K562 (cell line): ENCODE data around the gene DGUOK. TPM values are rescaled to one million over a fixed set of nuclear protein-coding genes. Genes with fewer than 3 reads are reported as not detected.
"Not testable (repeated sequence)": the region's sequence is repeated elsewhere in the genome, so short reads cannot be mapped to it uniquely, and the experiment has no call there.

ENCODE experiments used
- ATAC-seq: fragments of 200-7000 bp; cut with Tn5 transposase; 3 replicates; pipeline ENCODE4 v1.9.1; 2020; ENCODE audit warnings: moderate library complexity
- BruUV-seq: library from RNA; stranded (reverse); fragments of 400-500 nt; replicated peaks from 2 replicates; lab custom pipeline; 2021; lab: Mats Ljungman, UMichigan
- CTCF ChIA-PET: fragments of 300-600 bp; formaldehyde crosslinking; extraction: SDS; loops from one replicate; lab custom pipeline; 2021; ENCODE audit warnings: low intra/inter-chr PET ratio; lab: Yijun Ruan, JAX
- POLR2A ChIA-PET: fragments of 300-600, 350-650 bp; sonication (Branson Sonifier 250); formaldehyde crosslinking; extraction: SDS; loops from one replicate; lab custom pipeline; 2021; ENCODE audit warnings: antibody characterized with exemption, inconsistent platforms; lab: Yijun Ruan, JAX
- DNase-seq, 4 experiments: peaks; one replicate each; pipeline versions ENCODE4 v3.0.0 to v3.0.0-alpha.2; 2011 to 2018; ENCODE audit warnings: low spot score in 3 of 4, mixed read lengths in 3 of 4; ENCODE audit errors: extremely low read depth in 1 of 4
- FAIRE-seq: peaks from 2 replicates; lab custom pipeline; 2011; peaks lifted over from hg19 to GRCh38; lab: Jason Lieb, UNC
- H2AFZ ChIP-seq: 2 replicates; pipeline ENCODE4 v1.6.0; 2011; ENCODE audit warnings: low read depth, low read length, control low read depth, inconsistent platforms
- H3K27ac ChIP-seq: fragments of 200-600 bp; 3 replicates; pipeline ENCODE4 v1.8.0; 2011; ENCODE audit warnings: low read depth, mild to moderate bottlenecking, control low read depth, inconsistent platforms, low read length, moderate library complexity, mixed read lengths; ENCODE audit errors: extremely low read depth
- H3K27me3 ChIP-seq, 2 experiments: fragments of 300-600 bp in 1 of 2; 2 replicates in 1 of 2; 3 replicates in 1 of 2; pipeline versions ENCODE4 v1.6.0 to v1.8.0; 2011; ENCODE audit warnings: inconsistent platforms in 2 of 2, low read length in 2 of 2, mild to moderate bottlenecking in 1 of 2, mixed read lengths in 1 of 2, moderate library complexity in 1 of 2; ENCODE audit not compliant: control insufficient read depth in 2 of 2, insufficient read depth in 2 of 2
- H3K36me3 ChIP-seq: fragments of 300-600 bp; 3 replicates; pipeline ENCODE4 v1.8.0; 2011; ENCODE audit warnings: mild to moderate bottlenecking, low read length, inconsistent platforms; ENCODE audit not compliant: control insufficient read depth, insufficient read depth
- H3K4me1 ChIP-seq, 2 experiments: fragments of 200-600 bp in 1 of 2; replicated peaks in 1 of 2; 2 replicates in 1 of 2; 3 replicates in 1 of 2; pipeline versions ENCODE4 v1.5.1 to v1.8.0; 2011; ENCODE audit warnings: inconsistent platforms in 2 of 2, low read length in 2 of 2, mild to moderate bottlenecking in 1 of 2, mixed read lengths in 1 of 2, moderate library complexity in 1 of 2; ENCODE audit not compliant: control insufficient read depth in 2 of 2, insufficient read depth in 2 of 2
- H3K4me2 ChIP-seq: 2 replicates; pipeline ENCODE4 v1.6.1; 2011; ENCODE audit warnings: low read length, control low read depth, inconsistent platforms, mixed read lengths; ENCODE audit not compliant: insufficient read depth
- H3K4me3 ChIP-seq: fragments of 200-600 bp; sonication (generic), shearing (Covaris generic); 2 replicates; pipeline ENCODE4 v1.5.1; 2016; ENCODE audit warnings: control low read depth, inconsistent platforms
- H3K79me2 ChIP-seq: fragments of 200-600 bp; 3 replicates; pipeline ENCODE4 v1.8.0; 2011; ENCODE audit warnings: low read length, inconsistent platforms; ENCODE audit not compliant: control insufficient read depth, insufficient read depth
- H3K9ac ChIP-seq, 2 experiments: 2 replicates each; pipeline versions ENCODE4 v1.6.0 to v1.6.1; 2011; ENCODE audit warnings: low read depth in 2 of 2, low read length in 2 of 2, control low read depth in 1 of 2, inconsistent platforms in 1 of 2, mild to moderate bottlenecking in 1 of 2, mixed read lengths in 1 of 2; ENCODE audit not compliant: insufficient read depth in 1 of 2
- H3K9me1 ChIP-seq: one replicate; pipeline ENCODE4 v1.6.0; 2011; ENCODE audit warnings: inconsistent platforms, mild to moderate bottlenecking, low read length, moderate library complexity; ENCODE audit not compliant: control insufficient read depth, insufficient read depth
- H3K9me3 ChIP-seq: replicated peaks from 2 replicates; pipeline ENCODE4 v1.5.1; 2011; ENCODE audit warnings: low read depth, low read length, inconsistent platforms; ENCODE audit not compliant: control insufficient read depth, insufficient read depth
- H4K20me1 ChIP-seq: replicated peaks from 2 replicates; pipeline ENCODE4 v1.6.1; 2011; ENCODE audit warnings: low read length, inconsistent platforms, mixed read lengths; ENCODE audit not compliant: control insufficient read depth, insufficient read depth
- ATF4 ChIP-seq: fragments of 450-650 bp; formaldehyde crosslinking; IDR thresholded peaks from 2 replicates; pipeline ENCODE4 v1.4.0; 2022; ENCODE audit warnings: mild to moderate bottlenecking, moderate library complexity
- ATF7 ChIP-seq: fragments of 450-650 bp; IDR thresholded peaks from 2 replicates; pipeline ENCODE4 v1.7.1; 2014; ENCODE audit warnings: mild to moderate bottlenecking, moderate library complexity
- CEBPB ChIP-seq: fragments of 450-650 bp; IDR thresholded peaks from 2 replicates; pipeline ENCODE4 v1.6.1; 2016; ENCODE audit warnings: missing genetic modification characterization, missing compliant biosample characterization
- CEBPG ChIP-seq, 3 experiments: fragments of 200-800 bp in 1 of 3; sonication (Bioruptor generic) in 1 of 3; sonication (generic) in 1 of 3; formaldehyde crosslinking in 1 of 3; IDR thresholded peaks in 2 of 3; conservative IDR thresholded peaks in 1 of 3; 2 replicates each; pipeline versions ENCODE4 v1.6.1 to v1.8.0; 2016 to 2022; ENCODE audit warnings: missing compliant biosample characterization in 2 of 3, missing genetic modification characterization in 2 of 3, mild to moderate bottlenecking in 1 of 3, missing genetic modification reagents in 1 of 3
- DPF2 ChIP-seq: fragments of 450-650 bp; IDR thresholded peaks from 2 replicates; pipeline ENCODE4 v1.6.1; 2016
- EP400 ChIP-seq: fragments of 450-650 bp; IDR thresholded peaks from 2 replicates; pipeline ENCODE4 v1.6.1; 2017; ENCODE audit warnings: antibody characterized with exemption, mild to moderate bottlenecking, moderate library complexity
- FOSL1 ChIP-seq: fragments of 200-800 bp; sonication (Bioruptor generic); conservative IDR thresholded peaks from 2 replicates; pipeline ENCODE4 v1.6.1; 2016; ENCODE audit warnings: missing genetic modification characterization, missing compliant biosample characterization
- NRF1 ChIP-seq, 2 experiments: fragments of 450-650 bp; IDR thresholded peaks in 1 of 2; conservative IDR thresholded peaks in 1 of 2; 2 replicates each; pipeline ENCODE4 v1.6.1; 2014; ENCODE audit warnings: mild to moderate bottlenecking in 2 of 2
- SMARCA4 ChIP-seq: fragments of 450-650 bp; IDR thresholded peaks from 2 replicates; pipeline ENCODE4 v1.6.1; 2016
- SMARCE1 ChIP-seq: fragments of 450-650 bp; IDR thresholded peaks from 2 replicates; pipeline ENCODE4 v1.7.1; 2016; ENCODE audit warnings: mild to moderate bottlenecking
- ZNF589 ChIP-seq: fragments of 200-800 bp; sonication (Bioruptor generic); IDR thresholded peaks from 2 replicates; pipeline ENCODE4 v1.6.1; 2016; ENCODE audit warnings: low read depth, missing genetic modification characterization, missing compliant biosample characterization
- ZSCAN32 ChIP-seq: fragments of 450-650 bp; formaldehyde crosslinking; IDR thresholded peaks from 2 replicates; pipeline ENCODE4 v1.4.0; 2020; ENCODE audit warnings: mild to moderate bottlenecking, moderate library complexity
- WGBS: fragments of 100-300 bp; shearing (Covaris generic); methylation state at CpG from one replicate; pipeline ENCODE4 v1.1.6; 2016; ENCODE audit warnings: low coverage, mixed read lengths; ENCODE audit not compliant: insufficient coverage; ENCODE audit errors: missing lambda C conversion rate; 5-methylcytosine and 5-hydroxymethylcytosine counted together
- in situ Hi-C: fragments of 300-500 bp; cut with MboI; formaldehyde crosslinking; loops from 4 replicates; pipeline ENCODE4 v1.15.0; 2018; ENCODE audit warnings: inconsistent platforms, mixed read lengths
- intact Hi-C: fragments of 100-400 bp; cut with micrococcal nuclease; formaldehyde crosslinking; loops from 2 replicates; pipeline ENCODE4 v1.14.2; 2022
- polyA plus RNA-seq, 8 experiments: library from polyadenylated mRNA; depleted of rRNA in 4 of 8; stranded (reverse) in 5 of 8; unstranded in 3 of 8; fragments of >200 nt; fragmentation: Nextera tagmentation in 2 of 8; fragmentation: Illumina TruSeq in 1 of 8; extraction: Ambion mirVana in 2 of 8; extraction: Trizol in 1 of 8; gene quantifications; 2 replicates each; pipeline versions ENCODE4 v1.2.1 to v1.2.3, GENCODE V29; 2011 to 2014; ENCODE audit warnings: inconsistent platforms in 1 of 8, missing spikeins in 1 of 8
- total RNA-seq, 7 experiments: library from RNA; depleted of rRNA in 6 of 7; stranded (reverse); fragments of >200 nt in 6 of 7; fragmentation: Illumina TruSeq in 2 of 7; extraction: Trizol in 2 of 7; gene quantifications; 2 replicates each; pipeline versions ENCODE4 v1.2.1 to v1.2.3, GENCODE V29; 2011 to 2021; ENCODE audit warnings: low replicate concordance in 1 of 7
- TF ChIP-seq, protein P1 (sequence below), 2 experiments: fragments of 450-650 bp in 1 of 2; sonication (generic) in 1 of 2; formaldehyde crosslinking in 1 of 2; IDR thresholded peaks in 1 of 2; conservative IDR thresholded peaks in 1 of 2; 2 replicates each; pipeline versions ENCODE4 v1.6.1 to v1.8.1; 2016 to 2023; ENCODE audit warnings: mild to moderate bottlenecking in 2 of 2, moderate library complexity in 2 of 2, inconsistent platforms in 1 of 2, missing genetic modification reagents in 1 of 2
- TF ChIP-seq, protein P2 (sequence below): fragments of 450-650 bp; IDR thresholded peaks from 2 replicates; pipeline ENCODE4 v1.6.1; 2016; ENCODE audit warnings: missing biosample characterization, missing genetic modification characterization

Gene DGUOK
- total and polyA plus RNA-seq, 9 of the 15 experiments (the other 6 are each of a cell fraction or from before 2014, with no cell fraction given) = 67.0 to 288 (median 126) TPM

DNA sequence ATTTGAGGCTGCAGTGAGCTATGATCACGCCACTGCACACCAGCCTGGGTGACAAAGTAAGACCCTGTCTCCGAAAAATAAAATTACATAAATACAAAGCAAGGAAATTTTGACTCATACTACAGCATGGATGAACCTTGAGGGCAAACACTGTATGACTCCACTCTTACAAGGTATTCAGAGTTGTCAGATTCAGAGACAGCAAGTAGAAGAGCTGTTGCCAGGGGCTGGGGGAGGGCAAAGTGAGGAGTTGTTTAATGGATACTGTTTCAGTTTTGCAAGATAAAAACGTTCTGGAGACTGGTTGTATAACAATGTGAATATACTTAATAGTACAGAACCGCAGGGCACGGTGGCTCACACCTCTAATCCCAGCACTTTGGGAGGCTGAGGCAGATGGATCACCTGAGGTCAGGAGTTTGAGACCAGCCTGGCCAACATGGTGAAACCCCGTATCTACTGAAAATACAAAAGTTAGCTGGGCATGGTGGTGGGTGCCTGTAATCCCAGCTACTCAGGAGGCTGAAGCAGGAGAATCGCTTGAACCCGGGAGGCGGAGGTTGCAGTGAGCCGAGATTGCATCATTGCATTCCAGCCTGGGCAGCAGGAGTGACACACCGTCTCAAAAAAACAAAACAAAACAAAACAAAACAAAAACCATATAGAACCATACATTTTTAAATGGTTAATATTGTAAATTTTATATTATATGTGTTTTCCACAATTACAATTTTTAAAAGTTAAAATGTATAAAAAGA is 38.9 kb upstream of the DGUOK start:
- H3K79me2 ChIP-seq, BruUV-seq, H3K9ac ChIP-seq, DNase-seq, FAIRE-seq, POLR2A ChIA-PET, H3K27ac ChIP-seq, H4K20me1 ChIP-seq, H3K4me1 ChIP-seq, in situ Hi-C loops, intact Hi-C loops, H3K27me3 ChIP-seq, H3K4me2 ChIP-seq, H3K9me1 ChIP-seq, H3K4me3 ChIP-seq, H3K9me3 ChIP-seq, H3K36me3 ChIP-seq: not testable (repeated sequence)
- H2AFZ ChIP-seq = peak overlapping the region; percentile 38; the same call in 1 of the 2 replicates
- peak; percentile 55 for ATAC-seq
- WGBS = 22% methylated on average over 11 of the region's 11 CpGs
- TF ChIP-seq ATF4 (CRISPR knock-in tag) = peak; percentile 66; the same call in 1 of the 2 replicates
- TF ChIP-seq ZSCAN32 (CRISPR knock-in tag) = 0 out of 2 replicates have a peak, but pooled peaks have one; percentile 37
- 0 out of 2 replicates have a peak, but pooled peaks have one; percentile 33 for TF ChIP-seq EP400
- TF ChIP-seq FOSL1 (tag) = 0 out of 2 replicates have a peak, but pooled peaks have one; percentile 26
- TF ChIP-seq, protein P1, sequence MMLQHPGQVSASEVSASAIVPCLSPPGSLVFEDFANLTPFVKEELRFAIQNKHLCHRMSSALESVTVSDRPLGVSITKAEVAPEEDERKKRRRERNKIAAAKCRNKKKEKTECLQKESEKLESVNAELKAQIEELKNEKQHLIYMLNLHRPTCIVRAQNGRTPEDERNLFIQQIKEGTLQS (IDR thresholded peaks at IDR 0.05) = peak; percentile 96
- TF ChIP-seq, protein P1 (CRISPR knock-in tag; conservative IDR thresholded peaks at IDR 0.05) = not testable (repeated sequence)
- TF ChIP-seq SMARCE1 = 0 out of 2 replicates have a peak, but pooled peaks have one; percentile 24
- TF ChIP-seq NRF1 (conservative IDR thresholded peaks at IDR 0.05 in 1 of 2, IDR thresholded peaks at IDR 0.05 in 1 of 2) = 0 out of 4 replicates have a peak, but pooled peaks of 1 of the 2 experiments have one; percentile 14
- peak; percentile 34; the same call in 1 of the 2 replicates for TF ChIP-seq SMARCA4
- TF ChIP-seq CEBPG (CRISPR knock-in tag; IDR thresholded peaks at IDR 0.05) = peak; percentile 75
- peak; percentile 81 to 85 for TF ChIP-seq CEBPG (tag; conservative IDR thresholded peaks at IDR 0.05 in 1 of 2, IDR thresholded peaks at IDR 0.05 in 1 of 2)
- TF ChIP-seq, protein P2, sequence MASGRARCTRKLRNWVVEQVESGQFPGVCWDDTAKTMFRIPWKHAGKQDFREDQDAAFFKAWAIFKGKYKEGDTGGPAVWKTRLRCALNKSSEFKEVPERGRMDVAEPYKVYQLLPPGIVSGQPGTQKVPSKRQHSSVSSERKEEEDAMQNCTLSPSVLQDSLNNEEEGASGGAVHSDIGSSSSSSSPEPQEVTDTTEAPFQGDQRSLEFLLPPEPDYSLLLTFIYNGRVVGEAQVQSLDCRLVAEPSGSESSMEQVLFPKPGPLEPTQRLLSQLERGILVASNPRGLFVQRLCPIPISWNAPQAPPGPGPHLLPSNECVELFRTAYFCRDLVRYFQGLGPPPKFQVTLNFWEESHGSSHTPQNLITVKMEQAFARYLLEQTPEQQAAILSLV (tag) = peak; percentile 54; the same call in 1 of the 2 replicates
- TF ChIP-seq CEBPB (tag) = peak; percentile 80
- TF ChIP-seq ZNF589 (CRISPR knock-in tag) = peak; percentile 50; the same call in 1 of the 2 replicates
- peak; percentile 27; the same call in 1 of the 2 replicates for TF ChIP-seq DPF2
- peak; percentile 60; the same call in 1 of the 2 replicates for TF ChIP-seq ATF7
- CTCF ChIA-PET = interaction anchor here (0.7 kb wide), 1 partner anchor 234 kb away, joined by 3 read pairs; no protein-coding TSS in a partner anchor
